Upper lobe of left lung (tissue), 6 donors: ENCODE data around the gene ARID1B. TPM values are rescaled to one million over a fixed set of nuclear protein-coding genes. Genes with fewer than 3 reads are reported as not detected.

Experiments used
- ATAC-seq, 2 donors: fragments of 200-7000 bp; cut with Tn5 transposase; one replicate each; pipeline ENCODE4 v1.9.1; 2022; ENCODE audit warnings: mild to moderate bottlenecking in 2 of 2, moderate library complexity in 2 of 2; ENCODE audit not compliant: low FRiP score in 2 of 2
- DNase-seq, 2 donors: peaks; one replicate each; pipeline ENCODE4 v3.0.0-alpha.2; 2019 to 2020
- H3K27ac ChIP-seq, 4 donors: fragments of 200-600 bp; sonication (generic); one replicate each; pipeline ENCODE4 v1.5.1; 2016 to 2019
- H3K27me3 ChIP-seq, 4 donors: fragments of 200-600 bp; sonication (generic); one replicate each; pipeline ENCODE4 v1.5.1; 2017 to 2019
- H3K36me3 ChIP-seq, 4 donors: fragments of 200-600 bp; sonication (generic); one replicate each; pipeline ENCODE4 v1.5.1; 2016 to 2019
- H3K4me1 ChIP-seq, 4 donors: fragments of 200-600 bp; sonication (generic); one replicate each; pipeline ENCODE4 v1.5.1; 2018 to 2019
- H3K4me3 ChIP-seq, 4 donors: fragments of 200-600 bp; sonication (generic); one replicate each; pipeline ENCODE4 v1.5.1; 2017 to 2019; ENCODE audit warnings: mild to moderate bottlenecking in 2 of 4, moderate library complexity in 1 of 4
- H3K9me3 ChIP-seq, 4 donors: fragments of 200-600 bp; sonication (generic); one replicate each; pipeline ENCODE4 v1.5.1; 2018 to 2019
- CTCF ChIP-seq, 6 experiments: fragments of 450-650 bp in 4 of 6; fragments of 200-600 bp in 2 of 6; sonication (generic) in 2 of 6; IDR thresholded peaks; one replicate each; pipeline ENCODE4 v1.5.1; 2016 to 2019; ENCODE audit warnings: antibody characterized with exemption in 6 of 6
- EP300 ChIP-seq, 4 donors: sonication (generic); formaldehyde crosslinking; IDR thresholded peaks; one replicate each; pipeline ENCODE4 v1.5.1; 2017; ENCODE audit warnings: antibody characterized with exemption in 4 of 4, control low read depth in 2 of 4
- POLR2A ChIP-seq, 4 donors: fragments of 450-650 bp; IDR thresholded peaks; one replicate each; pipeline ENCODE4 v1.5.1; 2016 to 2017; ENCODE audit warnings: antibody characterized with exemption in 4 of 4, mild to moderate bottlenecking in 2 of 4
- POLR2AphosphoS5 ChIP-seq, 2 donors: sonication (generic); formaldehyde crosslinking; IDR thresholded peaks; one replicate each; pipeline ENCODE4 v1.5.1; 2017; ENCODE audit warnings: antibody characterized with exemption in 2 of 2
- WGBS, 2 donors: methylation state at CpG; one replicate each; pipeline ENCODE4 v1.1.5; 2017 to 2018; 5-methylcytosine and 5-hydroxymethylcytosine counted together
- total RNA-seq, 6 donors: library from RNA; depleted of rRNA in 4 of 6; stranded (reverse); fragments of >200 nt in 4 of 6; gene quantifications; one replicate each; pipeline versions ENCODE4 v1.1.0 to v1.2.1, GENCODE V29; 2016 to 2021
- donor health status: DM: no; HTN: no; CAD: no; lungs with moderate emphysema.
- donor health status: DM: no; HTN: yes; CAD: no; lungs with severe emphysema.

Gene ARID1B
- total RNA-seq, 6 donors from 2014 or later, result 66.4 to 168 (median 109) TPM

GRCh38 chr6:156777577-156778453, 637 bp downstream of the ARID1B start:
- peaks cover 21 to 33% (median 27%) of the 10 kb centered on the region in 4 donors for H3K4me1 ChIP-seq
- peak; percentile 45 to 52 for ATAC-seq

DNA sequence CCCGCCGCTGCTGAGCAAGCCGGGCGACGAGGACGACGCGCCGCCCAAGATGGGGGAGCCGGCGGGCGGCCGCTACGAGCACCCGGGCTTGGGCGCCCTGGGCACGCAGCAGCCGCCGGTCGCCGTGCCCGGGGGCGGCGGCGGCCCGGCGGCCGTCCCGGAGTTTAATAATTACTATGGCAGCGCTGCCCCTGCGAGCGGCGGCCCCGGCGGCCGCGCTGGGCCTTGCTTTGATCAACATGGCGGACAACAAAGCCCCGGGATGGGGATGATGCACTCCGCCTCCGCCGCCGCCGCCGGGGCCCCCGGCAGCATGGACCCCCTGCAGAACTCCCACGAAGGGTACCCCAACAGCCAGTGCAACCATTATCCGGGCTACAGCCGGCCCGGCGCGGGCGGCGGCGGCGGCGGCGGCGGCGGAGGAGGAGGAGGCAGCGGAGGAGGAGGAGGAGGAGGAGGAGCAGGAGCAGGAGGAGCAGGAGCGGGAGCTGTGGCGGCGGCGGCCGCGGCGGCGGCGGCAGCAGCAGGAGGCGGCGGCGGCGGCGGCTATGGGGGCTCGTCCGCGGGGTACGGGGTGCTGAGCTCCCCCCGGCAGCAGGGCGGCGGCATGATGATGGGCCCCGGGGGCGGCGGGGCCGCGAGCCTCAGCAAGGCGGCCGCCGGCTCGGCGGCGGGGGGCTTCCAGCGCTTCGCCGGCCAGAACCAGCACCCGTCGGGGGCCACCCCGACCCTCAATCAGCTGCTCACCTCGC, 1.5 kb downstream of the ARID1B start:
- Histone ChIP-seq H3K27me3 (no peaks in the 10 kb centered on the region), H3K27ac (peak overlapping the region; percentile 96 to 100 (median 96)), H3K4me1 (peaks cover 24 to 41% (median 33%) of the 10 kb centered on the region in 4 donors), H3K36me3 (no peaks in the 10 kb centered on the region), H3K9me3 (no peaks in the 10 kb centered on the region), H3K4me3 (peak overlapping the region; percentile 59 to 90 (median 82))
- peak in 1 of 2 donors; percentile 31 for TF ChIP-seq POLR2AphosphoS5 (IDR thresholded peaks at IDR 0.05)
- peak in 2 of 4 donors; percentile 49 to 55 for TF ChIP-seq POLR2A (IDR thresholded peaks at IDR 0.05)
- TF ChIP-seq EP300 (IDR thresholded peaks at IDR 0.05), result no peak
- TF ChIP-seq CTCF (IDR thresholded peaks at IDR 0.05), result no peak
- DNase-seq, result peak; percentile 52 to 93
- peak in 1 of 2 donors; percentile 25 for ATAC-seq
- 0 to 1% methylated on average over 21 to 31 of the region's 100 CpGs for WGBS, 2 donors

More at GRCh38 chr6:156777577-156778453, 637 bp downstream of the ARID1B start:
- Histone ChIP-seq H3K27me3 (no peaks in the 10 kb centered on the region), H3K36me3 (no peaks in the 10 kb centered on the region), H3K9me3 (no peaks in the 10 kb centered on the region), H3K4me3 (peak overlapping the region; percentile 76 to 90 (median 89)), H3K27ac (peak overlapping the region; percentile 96 to 100 (median 96))
- WGBS, 2 donors, result 0 to 1% methylated on average over 5 to 70 of the region's 113 CpGs
- peak; percentile 61 to 94 for DNase-seq
- peak in 2 of 4 donors; percentile 14 to 23 for TF ChIP-seq POLR2A (IDR thresholded peaks at IDR 0.05)
- TF ChIP-seq CTCF (IDR thresholded peaks at IDR 0.05), result no peak

GRCh38 chr6:156779206-156780094, 2.3 kb downstream of the ARID1B start:
- Histone ChIP-seq H3K4me1 (peaks cover 29 to 47% (median 37%) of the 10 kb centered on the region in 4 donors), H3K36me3 (no peaks in the 10 kb centered on the region), H3K4me3 (peak overlapping the region; percentile 59 to 90 (median 82)), H3K9me3 (no peaks in the 10 kb centered on the region), H3K27me3 (no peaks in the 10 kb centered on the region), H3K27ac (peak overlapping the region; percentile 96 to 100 (median 96))
- DNase-seq (peak; percentile 50 to 94), ATAC-seq (peak; percentile 13 to 46)
- no peak for TF ChIP-seq EP300 (IDR thresholded peaks at IDR 0.05)
- peak; percentile 5 to 6 for TF ChIP-seq POLR2AphosphoS5 (IDR thresholded peaks at IDR 0.05)
- TF ChIP-seq POLR2A (IDR thresholded peaks at IDR 0.05), result no peak
- peak in 4 of 6 experiments; percentile 19 to 63 (median 34) for TF ChIP-seq CTCF (IDR thresholded peaks at IDR 0.05)
- WGBS, 2 donors, result 0 to 1% methylated on average over 10 to 56 of the region's 108 CpGs

DNA sequence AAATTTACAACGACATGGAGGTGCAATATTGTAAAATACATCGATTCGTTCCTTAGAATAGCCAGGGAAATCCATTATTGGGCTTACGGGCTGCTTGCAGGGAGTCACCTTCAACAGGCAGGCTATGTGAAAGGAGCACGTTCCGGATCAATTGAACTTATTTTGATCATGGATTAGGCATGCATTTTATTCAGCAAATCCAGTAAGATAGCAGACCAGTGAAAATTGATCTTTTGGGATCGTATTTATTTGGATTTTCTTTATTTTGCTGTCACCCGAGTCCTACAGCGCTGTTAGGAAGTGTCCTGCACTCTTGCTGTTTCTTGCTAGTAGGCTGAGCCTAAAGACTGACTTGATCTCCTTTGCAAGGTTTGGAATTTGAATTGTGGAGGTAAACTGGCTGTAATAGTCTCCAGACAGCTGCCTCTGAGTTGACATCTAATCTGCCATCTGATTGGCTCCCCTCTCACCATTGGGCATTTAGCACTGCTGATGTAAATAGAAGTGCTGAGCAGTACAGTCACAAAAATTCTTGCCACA, 3.0 kb downstream of the ARID1B start:
- Histone ChIP-seq H3K36me3 (peaks cover 0 to under 1% (median 0%) of the 10 kb centered on the region in 4 donors), H3K4me1 (peaks cover 24 to 39% (median 33%) of the 10 kb centered on the region in 4 donors), H3K27ac (peak overlapping the region; percentile 96 to 100 (median 96)), H3K4me3 (peak overlapping the region; percentile 59 to 90 (median 82)), H3K27me3 (no peaks in the 10 kb centered on the region), H3K9me3 (no peaks in the 10 kb centered on the region)
- DNase-seq, result peak in 1 of 2 donors; percentile 88
- TF ChIP-seq POLR2AphosphoS5 (IDR thresholded peaks at IDR 0.05), result peak in 1 of 2 donors; percentile 80
- peak in 2 of 4 donors; percentile 62 to 74 for TF ChIP-seq POLR2A (IDR thresholded peaks at IDR 0.05)
- no peak for TF ChIP-seq CTCF (IDR thresholded peaks at IDR 0.05)
- TF ChIP-seq EP300 (IDR thresholded peaks at IDR 0.05), result no peak
- WGBS, 2 donors, result 1% methylated on average over 9 of the region's 9 CpGs
- ATAC-seq, result peak; percentile 63 to 83
